GM18511 (cell line): ENCODE results near the gene DUSP3.
"Not testable (repeated sequence)": the region's sequence is repeated elsewhere in the genome, so short reads cannot be mapped to it uniquely, and the experiment has no call there.

Experiments used
- ATAC-seq: cut with Tn5 transposase; IDR thresholded peaks from one replicate; pipeline ENCODE4 v1.9.1; 2021; ENCODE audit warnings: mild to moderate bottlenecking, moderate library complexity; ENCODE audit not compliant: unreplicated experiment

DUSP3 gene

DNA sequence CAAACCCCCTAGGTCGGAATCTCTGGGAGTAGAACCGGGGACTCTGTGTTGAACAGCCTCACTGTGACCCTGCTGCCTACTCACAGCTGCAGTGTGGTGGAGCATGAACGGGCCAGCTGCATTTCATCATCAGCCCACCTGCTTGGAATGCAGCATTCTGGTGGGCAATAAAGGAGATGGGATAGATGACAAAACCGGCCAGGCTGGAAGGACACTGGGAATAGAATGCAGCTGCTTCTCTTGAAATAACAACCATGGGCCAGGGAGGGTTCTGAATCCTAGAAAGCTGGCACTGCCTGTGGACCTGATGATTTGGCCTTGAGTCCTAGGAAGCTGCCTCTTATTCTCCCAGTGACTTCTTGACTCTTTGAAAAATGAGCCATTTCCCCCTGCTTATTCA lies 25.0 kb upstream of the DUSP3 start:
- no peak for ATAC-seq

DNA sequence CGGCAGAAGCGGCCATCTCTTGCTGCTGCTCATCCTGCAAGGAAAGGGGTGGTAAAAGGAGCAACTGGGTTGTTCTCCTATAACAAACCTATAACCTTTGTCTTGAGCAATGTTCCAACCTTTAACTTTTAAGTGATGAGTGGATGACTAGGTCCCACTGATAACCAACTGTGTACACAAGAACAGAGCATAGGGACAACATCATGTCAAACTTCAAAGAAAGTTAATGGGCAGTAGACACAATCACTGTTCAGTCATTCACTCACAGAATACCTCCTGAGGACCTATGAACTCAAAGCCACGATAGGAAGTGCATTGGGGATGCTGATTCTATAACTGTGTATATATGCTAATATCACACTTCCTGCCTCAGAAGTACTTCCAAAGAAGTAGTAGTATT lies 23.1 kb upstream of the DUSP3 start:
- no peak for ATAC-seq

DNA sequence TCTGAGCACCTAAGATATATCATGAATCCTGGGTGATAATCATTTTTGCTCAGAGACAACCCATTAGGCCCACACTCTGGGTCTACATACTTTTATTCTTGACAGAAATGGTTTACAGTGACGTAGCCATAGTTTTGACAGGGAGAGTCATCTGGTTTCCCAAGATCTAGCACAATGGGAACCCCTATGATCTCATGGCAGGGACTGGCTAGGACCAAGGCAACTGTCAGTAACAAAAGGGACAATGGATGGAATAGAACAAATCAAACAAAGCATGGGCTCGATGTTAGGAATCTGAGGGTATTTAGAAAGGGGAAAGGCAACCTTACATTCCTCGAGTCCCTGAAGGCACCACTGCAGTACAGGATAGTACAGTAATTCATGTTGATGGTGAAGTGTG lies 22.0 kb upstream of the DUSP3 start:
- no peak for ATAC-seq

DNA sequence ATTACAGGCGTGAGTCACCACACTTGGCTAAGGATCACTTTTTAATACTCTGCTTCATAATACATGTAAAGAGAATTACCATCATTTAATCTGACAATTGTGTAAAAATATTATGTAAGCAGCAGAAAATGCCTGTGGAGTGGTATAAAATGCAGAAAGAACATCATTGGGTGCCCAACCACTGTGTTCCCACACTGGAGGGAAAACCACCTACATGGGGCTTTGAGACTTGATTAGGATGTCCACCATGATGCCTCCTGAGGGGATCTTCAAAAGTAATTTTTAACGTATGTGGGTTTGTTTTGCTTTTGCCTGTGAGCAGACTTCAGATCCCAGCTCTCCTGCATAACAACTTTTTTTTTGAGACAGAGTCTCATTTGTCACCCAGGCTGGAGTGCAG lies 20.3 kb upstream of the DUSP3 start:
- ATAC-seq: no peak

DNA sequence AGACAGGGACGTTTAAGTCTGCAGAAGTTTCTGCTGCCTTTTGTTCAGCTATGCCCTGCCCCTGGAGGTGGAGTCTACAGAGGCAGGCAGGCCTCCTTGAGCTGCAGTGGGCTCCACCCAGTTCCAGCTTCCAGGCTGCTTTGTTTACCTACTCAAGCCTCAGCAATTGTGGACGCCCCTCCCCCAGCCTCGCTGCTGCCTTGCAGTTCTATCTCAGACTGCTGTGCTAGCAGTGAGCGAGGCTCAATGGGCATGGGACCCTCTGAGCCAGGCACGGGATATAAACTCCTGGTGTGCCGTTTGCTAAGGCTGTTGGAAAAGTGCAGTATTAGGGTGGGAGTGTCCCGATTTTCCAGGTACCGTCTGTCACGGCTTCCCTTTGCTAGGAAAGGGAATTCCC lies 19.2 kb upstream of the DUSP3 start:
- not testable (repeated sequence) for ATAC-seq

DNA sequence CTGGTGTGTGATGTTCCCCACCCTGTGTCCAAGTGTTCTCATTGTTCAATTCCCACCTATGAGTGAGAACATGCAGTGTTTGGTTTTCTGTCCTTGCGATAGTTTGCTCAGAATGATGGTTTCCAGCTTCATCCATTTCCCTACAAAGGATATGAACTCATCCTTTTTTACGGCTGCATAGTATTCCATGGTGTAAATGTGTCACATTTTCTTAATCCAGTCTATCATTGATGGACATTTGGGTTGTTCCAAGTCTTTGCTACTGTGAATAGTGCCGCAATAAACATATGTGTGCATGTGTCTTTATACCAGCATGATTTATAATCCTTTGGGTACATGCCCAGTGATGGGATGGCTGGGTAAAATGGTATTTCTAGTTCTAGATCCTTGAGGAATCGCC lies 13.9 kb upstream of the DUSP3 start:
- ATAC-seq: not testable (repeated sequence)

DNA sequence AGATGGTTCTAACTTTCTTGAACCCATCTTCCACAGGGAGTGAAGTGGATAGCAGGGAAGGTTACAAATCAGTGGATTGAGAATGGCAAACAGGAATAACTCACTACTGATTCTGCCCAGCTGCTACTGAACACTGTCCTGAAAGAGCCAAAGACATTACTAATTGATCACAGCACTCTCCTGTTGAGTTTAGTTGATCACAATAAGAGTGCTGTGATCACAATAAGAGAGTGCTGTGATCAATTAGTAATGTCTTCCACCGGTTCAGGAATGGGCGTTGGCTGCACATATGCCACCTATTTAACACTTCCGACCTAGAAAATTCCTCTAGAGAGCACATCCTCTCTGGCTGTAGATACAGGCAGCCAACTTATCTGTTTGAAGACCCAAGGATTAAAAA lies 12.8 kb upstream of the DUSP3 start:
- ATAC-seq: no peak

DNA sequence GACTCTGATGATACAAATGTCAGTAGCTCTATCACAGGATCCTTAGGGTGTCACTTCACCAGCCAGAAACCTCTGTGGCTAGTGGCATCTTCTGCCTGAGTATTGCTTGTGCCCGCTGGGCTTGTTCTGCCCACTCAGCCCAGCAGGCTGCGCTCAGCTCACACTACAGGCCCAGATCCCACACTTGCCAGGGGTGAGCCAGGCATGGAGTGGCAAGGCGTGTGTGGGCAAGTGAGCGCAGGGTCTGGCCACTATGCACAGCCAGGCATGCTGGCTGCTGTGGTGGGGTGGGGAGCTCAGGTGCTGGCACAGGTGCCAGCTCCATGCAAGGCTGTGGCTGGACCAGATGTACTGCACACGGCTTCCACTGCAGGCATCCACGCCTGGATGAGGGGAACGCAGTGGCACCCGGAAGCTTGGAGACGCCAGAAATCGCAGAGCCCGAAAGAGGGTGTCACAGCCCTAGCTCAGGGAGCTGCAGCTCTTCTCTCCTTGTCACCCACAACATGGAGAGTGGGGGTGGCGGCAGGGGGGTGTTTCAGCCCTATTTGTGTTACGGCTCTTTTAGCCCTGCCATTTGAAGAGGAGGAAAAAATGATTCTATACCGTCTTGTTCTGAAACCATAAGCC lies 11.6 kb upstream of the DUSP3 start:
- ATAC-seq: no peak

DNA sequence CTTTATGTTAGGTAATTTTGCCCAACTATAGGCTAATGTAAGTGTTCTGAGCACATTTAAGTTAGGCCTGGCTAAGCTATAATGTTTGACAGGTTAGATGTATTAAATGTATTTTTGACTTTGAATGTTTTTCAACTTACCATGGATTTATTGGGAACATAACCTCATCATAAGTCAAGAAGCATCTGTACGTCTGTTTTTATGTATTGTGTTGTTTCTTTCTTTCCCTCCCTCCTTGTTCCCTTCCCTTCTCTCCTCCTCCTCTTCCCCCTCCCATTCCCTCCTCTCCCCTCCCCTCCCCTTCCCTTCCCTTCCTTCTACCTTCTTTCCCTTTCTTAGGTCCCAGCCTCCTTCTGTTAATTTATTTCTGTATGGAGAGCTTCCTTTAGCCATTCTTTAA lies 10.7 kb upstream of the DUSP3 start:
- no peak for ATAC-seq

DNA sequence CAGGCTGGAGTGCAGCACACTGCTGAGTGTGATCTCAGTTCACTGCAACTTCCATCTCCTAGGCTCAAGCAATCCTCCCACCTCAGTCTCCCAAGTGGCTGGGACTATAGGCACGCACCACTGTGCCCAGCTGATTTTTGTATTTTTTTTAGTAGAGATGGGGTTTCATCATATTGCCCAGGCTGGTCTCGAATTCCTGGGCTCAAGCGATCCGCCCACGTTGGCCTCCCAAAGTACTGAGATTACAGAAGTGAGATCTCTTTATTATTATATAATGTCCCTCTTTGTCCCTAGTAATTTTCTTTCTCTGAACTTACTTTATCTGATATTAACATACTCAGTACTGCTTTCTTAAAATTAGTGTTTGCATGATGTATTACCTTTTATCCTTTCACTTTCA lies 9.8 kb upstream of the DUSP3 start:
- no peak for ATAC-seq

DNA sequence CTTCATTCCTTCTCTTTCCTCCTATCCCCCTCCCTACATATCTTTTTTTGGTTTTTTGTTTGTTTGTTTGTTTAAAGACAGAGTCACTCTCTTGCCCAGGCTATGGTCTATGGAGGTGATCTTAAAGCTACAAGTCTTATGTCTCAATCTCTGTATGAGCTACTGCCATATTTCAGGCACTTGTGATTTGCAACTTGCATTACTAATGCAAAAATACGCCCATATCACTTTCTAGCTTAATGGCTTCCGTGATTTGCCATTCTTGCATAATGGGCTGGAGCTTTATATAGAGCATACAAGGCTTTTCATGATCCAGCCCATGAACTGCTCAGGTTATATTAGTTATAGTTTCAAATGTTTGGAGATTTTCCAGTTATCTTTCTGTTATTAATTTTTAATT lies 9.0 kb upstream of the DUSP3 start:
- no peak for ATAC-seq

DNA sequence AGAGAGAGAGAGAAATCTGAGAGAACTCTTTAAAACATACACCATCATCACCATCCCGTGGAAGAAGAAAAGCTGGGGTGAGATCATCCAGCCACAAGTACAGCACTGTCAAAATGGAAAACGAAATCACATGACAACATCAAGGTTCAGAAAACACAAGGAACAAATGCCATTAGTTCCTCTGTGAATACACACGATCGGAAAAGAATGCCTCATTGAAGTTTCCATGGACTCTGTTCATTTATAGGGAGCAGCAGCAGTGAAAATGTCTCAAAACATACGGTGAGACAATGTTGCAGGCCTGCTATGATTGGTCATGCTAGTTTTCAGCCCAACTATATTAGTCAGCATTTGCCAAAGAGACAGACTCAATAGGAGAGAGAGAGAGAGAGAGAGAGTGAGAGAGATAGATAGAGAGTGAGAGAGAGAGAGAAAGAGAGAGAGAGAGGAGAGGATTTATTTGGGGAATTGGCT lies 5.9 kb upstream of the DUSP3 start:
- no peak for ATAC-seq

DNA sequence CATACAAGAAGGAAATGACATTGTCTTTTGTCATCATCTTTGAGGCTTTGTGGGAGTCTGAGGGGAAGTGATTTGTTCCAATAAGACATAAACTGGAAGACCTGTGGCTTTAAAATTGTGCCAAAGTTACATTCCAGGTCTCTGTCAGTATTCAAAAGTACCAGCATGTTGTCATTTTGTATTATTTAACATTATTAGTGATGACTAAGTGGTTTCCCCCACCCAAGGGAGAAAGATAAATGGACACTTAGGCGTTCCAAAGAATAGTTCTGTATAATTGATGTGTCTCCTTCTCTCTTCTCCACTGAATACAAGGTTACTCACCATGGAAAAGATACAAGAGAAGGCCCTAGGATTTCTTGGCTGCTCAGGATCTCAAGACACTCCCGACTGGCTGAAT lies 5.3 kb upstream of the DUSP3 start:
- no peak for ATAC-seq

DNA sequence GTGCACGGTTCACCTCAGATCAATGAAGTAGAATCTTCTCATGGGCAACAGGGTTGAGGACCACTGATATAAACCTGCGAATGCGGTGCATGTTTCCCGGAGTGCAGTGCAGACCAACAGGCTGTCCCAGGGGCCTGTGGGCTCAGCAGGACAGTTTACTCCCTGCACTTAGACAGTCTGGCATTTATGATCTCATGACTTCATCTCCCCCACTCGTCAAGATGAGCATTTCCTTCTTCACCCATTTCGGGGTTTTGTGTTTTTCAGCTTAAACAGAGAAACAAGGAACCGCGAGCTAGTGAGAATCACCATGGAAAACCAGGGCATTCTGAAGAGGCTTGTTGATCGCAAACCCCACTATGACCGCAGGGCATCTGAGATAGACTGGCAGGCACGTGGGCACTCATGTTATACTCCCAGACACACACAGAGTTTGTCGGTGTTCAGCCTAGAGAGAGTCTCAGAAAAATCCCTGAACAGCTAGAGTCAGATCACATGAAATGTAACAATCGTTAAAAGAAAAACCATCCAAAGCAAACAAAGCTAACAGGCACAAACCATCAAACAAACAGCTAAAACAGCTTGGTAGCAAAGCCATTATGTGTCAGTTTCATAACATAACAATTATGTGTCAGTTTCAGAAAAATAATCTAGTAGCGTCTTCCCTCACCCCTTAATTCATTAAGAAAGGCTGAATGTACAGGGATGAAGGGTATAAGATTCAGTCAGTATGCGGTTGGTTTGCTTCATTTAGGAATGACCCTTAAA lies 4.3 kb upstream of the DUSP3 start:
- no peak for ATAC-seq

DNA sequence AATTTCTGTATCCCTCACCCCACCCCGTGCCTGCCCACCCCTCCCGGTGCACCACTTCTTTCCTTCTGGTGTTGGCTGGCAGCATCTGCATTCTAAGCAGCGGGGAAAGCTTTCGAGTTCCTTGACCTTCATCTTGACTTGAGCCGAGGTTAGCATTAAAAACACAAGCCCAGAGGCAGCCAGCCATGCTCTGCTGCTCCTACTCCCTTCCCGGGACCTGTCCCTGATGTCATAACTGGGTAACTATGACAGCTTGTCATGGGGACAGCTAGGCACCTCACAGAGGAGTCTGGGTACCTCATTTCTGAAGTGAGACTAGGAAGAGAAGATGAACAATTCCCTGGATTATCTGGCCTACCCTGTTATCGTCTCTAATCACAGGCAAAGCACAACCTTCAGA lies 1.4 kb upstream of the DUSP3 start, which contains the start of gene CFAP97D1:
Gene CFAP97D1, plus strand, starts transcription at position 301 of the 400 bp plus-strand sequence. Its CDS starts 28 bp downstream, at position 329.
- ATAC-seq: no peak

DNA sequence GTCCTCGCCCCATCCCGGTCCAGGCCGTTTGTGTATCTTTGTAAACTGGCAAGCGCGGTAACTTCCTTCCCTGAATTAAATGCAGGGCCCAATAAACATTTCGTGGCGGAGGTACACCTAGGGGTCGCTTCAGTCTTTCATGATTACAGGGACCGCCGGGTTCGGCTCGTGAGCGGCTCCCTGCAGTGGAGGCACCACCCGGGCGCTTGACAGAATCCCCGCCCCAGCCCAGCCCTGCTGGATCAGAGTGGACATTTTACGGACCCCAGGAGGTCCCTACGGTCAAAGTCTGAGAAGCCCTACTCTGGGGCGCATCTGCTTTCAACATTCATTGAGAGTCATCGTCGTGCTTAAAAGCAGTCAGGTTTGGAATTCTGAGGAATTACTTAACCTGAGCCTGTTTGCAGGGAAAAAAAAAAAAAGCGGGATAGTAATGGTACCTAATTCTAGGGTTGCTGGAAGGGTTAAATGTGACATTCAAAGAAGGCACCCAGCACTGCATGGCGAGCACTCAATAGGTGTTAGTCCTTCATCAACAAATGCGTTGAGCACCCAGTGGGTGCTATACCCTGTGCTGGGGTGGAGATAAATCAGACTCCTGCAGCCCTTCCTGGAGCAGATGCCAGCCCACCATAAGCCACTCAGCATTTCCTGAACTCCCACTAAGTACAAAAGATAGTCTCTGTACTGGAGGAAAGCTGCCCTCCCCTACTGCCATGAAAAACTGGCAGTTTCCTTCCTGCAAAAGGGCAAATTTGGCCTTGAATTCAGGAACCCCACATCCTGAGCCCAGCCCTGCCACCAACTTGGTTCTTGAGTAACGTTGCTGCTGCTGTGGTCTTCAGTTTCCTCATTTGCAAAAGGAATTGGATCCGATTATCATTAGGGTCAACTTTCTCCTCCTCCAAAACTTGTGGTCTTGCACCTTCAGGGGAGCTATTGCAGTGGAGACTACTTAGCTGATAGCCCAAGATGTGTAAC lies 658 bp upstream of the DUSP3 start:
- peak; percentile 39 for ATAC-seq

DNA sequence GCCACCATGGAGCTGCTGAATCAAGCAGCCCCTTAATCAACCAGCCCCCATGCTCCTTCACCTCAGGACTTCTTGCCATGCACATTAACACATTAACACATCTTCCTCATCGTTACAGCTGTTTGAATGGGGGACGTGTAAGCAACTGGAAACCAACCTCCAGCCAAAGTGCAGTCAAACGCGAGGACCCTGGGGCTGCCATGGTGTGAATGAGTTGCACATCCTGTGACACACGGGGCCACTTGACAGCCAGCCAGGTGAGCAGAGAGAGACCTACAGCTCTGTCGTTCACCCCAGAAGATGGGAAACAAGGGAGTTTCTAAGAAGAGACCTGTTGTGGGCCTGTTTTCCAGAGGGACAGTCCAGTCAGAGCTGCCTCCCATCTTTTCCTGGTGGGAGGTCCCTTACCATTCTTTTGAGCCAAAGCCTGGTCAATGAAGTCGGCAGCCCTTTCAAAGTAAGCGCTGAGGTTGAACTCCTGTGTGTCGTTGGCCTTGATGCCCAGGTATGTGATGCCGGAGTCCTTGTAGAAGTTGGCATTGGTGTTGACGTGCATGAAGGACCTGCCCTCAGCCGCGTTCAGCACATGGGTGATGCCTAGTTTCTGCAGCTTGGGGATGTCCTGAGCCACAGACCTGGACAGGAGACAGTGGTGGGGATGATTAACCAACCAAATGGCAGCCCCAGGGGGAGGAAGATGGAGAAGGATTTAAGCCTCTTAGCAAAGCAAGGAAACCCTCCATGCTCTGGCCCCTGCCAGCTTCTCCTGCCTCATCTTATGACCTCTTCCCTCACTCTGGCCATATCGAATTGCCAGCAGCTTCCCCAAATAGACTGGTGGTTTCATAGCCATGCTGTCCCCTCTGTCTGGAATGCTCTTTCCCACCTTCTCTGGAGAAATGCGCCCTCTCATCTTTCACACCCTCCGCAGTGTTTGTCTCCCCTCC lies 4.2 kb downstream of the DUSP3 start:
- no peak for ATAC-seq

DNA sequence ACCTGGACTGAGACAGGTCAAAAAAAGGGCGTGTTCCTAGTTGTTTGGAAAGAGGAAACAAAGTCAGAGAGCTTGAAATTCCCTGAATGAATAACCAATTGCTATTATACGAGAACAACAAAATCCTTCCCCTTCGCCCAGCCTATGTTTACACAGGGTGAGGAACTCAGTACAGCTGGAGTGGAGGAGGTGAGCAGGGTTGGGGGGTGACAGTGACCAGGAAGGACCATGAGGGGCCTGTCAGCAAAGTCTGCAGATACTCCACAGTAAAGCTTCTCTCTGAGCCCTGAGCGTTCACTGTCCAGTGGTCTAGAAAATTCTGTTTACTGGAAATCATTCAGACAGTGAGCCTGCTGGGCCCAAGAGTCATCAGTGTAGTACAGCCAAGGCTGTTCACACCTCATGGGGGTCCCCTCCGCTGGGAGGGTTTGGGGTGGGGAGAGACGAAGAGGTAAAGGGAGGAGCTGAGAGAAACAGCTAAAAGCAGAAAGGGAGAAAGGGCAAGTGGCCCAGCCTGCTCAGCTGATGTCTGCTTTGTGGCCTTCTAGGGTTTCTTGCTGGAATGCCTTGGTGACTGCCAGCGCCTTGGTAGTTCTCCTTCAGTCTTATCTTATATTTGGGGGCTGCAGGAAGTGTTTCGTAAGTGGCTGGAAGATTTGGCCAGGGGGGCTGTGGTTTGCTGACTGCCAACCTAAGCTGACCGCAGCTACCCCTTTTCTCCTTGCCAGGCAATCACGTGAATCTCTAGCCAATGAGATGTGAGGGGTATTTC lies 5.7 kb downstream of the DUSP3 start:
- no peak for ATAC-seq

DNA sequence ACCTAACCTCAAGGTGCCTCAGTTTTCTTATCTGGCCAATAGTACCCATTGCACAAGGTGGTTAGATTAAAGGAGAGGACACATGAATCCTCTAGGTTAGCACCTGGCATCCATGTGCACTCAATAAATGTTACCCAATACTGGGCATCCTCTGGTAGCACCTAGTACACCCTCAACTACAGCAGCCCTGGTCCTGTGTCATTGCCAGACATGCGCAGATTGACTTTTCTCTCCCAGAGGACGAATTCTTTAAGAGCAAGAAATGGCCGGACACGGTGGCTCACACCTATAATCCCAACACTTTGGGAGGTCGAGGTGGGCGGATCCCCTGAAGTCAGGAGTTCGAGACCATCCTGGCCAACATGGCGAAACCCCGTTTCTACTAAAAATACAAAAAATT lies 7.3 kb downstream of the DUSP3 start:
- ATAC-seq: no peak
